ENCODE results near the gene HOXA3.
A peak's percentile ranks its signal among the peaks of the same experiment; 100 is the strongest.

The HOXA3 gene

DNA sequence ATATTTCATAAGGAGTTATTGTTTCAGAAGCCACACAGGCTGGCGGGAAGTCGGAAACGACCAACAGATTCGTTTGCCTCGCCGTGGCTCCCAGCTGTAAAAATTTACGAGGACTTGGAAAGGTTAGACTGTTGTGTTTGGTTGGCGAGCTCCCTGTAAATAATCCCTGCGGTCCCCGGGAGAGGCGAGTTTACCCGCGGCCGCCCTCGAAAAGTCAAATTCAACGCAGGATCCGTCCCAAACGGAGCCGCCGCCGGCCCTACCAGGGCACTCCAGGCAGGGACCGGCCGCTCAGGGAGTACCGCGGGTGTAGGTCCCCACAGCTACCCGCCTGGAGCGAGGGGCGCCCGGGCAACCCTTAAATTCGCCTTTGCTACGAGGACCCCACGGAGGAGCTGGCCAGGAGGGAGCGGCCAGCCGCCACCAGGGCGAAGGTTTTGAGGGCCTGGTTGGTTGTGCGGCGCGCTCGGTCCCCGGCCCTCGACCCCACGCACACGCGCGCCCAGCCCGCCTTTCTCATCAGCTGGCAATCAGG is 13.7 kb upstream of the HOXA3 start:
- no peak for DNase-seq (ENCODE audit: low read depth)

DNA sequence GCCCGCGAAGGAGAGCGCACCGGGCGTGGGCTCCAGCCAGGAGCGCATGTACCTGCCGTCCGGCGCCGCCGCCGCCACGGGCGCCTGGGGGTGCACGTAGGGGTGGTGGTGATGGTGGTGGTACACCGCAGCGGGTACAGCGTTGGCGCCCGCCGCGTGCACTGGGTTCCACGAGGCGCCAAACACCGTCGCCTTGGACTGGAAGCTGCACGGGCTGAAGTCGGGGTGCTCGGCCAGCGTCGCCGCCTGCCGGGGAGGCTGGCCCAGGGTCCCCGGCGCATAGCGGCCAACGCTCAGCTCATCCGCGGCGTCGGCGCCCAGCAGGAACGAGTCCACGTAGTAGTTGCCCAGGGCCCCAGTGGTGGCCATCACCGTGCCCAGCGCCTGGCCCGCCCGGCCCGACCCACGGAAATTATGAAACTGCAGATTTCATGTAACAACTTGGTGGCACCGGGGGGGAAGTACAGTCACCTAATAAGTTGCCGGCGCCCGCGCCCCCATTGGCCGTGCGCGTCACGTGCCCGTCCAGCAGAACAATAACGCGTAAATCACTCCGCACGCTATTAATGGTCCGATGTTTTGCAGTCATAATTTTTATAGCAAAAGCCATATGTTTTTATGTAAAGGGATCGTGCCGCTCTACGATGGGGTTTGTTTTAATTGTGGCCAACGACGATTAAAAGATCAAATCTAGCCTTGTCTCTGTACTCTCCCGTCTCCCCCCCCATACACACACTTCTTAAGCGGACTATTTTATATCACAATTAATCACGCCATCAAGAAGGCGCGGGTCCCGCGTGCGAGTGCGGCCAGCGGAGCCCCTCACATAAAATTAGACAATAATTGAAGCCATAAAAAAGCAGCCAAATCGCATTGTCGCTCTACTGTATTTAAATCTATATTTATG is 13.0 kb upstream of the HOXA3 start, which contains the start of gene HOXA9:
HOXA9 (minus strand) TSS at position 449 of the 907 bp plus-strand sequence; CDS start at position 369, 80 bp downstream.
- no peak for DNase-seq (ENCODE audit: low read depth)

DNA sequence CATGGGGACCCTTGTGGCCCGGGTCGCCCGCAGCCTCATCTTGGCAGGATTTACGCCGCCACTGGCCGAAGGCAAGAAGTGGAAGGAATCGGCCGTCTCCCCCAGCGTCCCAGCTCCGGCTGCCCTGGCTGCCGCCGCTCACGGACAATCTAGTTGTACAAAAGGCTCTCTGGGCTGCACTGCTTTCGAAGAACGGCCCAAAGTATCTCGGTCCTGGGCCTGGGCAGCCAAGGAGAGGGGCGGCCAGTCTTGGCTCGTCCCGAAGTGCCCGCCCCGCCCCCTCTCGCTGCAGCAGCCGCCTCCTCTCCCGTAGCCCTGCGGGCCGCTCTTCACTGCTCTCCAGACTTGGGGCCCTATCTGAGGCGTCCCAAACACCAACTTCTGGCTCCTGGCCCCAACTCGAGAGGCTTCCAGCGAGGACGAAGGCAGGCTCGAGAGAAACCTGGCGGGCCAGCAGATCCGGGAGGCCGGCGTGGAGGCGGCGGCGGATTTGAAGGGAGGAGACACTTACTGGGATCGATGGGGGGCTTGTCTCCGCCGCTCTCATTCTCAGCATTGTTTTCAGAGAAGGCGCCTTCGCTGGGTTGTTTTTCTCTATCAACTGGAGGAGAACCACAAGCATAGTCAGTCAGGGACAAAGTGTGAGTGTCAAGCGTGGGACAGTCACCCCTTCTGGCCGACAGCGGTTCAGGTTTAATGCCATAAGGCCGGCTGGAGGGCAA is 12.1 kb upstream of the HOXA3 start:
- no peak for DNase-seq (ENCODE audit: low read depth)

DNA sequence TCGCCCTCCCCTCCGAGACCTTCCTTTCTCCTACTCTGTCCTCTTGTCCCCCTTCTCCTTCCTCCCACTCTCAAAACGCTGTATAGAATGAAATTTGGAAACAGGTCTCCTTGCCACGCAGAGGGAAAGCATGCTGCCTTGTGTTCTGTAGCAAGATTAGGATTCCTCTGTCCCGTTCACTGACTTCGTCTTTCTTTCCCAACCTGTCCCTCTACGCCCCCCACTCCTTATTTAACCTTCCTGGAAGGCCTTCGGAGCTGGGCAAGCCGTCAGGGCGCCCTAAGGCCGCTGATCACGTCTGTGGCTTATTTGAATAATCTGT is 11.6 kb upstream of the HOXA3 start:
- DNase-seq (ENCODE audit: low read depth), result no peak

DNA sequence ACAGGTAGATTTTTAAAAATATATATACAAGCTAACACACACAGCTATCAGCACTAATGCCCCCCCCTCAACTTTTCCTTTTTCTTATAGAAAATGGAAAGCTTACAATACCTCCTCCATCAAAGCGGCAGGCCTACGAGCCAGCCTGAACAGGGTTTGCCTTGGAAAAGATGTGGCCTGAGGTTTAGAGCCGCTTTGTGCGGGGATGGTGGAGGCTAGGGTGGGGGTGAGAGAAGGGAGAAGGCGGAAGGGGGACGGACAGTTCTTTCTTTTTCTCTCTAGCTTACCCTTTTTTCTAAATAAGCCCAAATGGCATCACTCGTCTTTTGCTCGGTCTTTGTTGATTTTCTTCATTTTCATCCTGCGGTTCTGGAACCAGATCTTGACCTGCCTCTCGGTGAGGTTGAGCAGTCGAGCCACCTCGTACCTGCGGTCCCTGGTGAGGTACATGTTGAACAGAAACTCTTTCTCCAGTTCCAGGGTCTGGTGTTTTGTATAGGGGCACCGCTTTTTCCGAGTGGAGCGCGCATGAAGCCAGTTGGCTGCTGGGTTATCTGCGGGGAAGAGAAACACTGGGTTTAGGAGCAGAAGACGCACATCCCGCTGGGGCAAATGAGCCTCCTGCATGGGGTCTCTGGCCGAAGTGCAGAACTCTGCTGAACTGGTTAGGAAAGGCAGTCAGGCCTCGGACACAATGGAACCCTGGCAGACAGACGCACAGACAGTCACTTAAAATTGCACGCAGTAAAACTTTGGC is 11.1 kb upstream of the HOXA3 start:
- DNase-seq (ENCODE audit: low read depth), result no peak

DNA sequence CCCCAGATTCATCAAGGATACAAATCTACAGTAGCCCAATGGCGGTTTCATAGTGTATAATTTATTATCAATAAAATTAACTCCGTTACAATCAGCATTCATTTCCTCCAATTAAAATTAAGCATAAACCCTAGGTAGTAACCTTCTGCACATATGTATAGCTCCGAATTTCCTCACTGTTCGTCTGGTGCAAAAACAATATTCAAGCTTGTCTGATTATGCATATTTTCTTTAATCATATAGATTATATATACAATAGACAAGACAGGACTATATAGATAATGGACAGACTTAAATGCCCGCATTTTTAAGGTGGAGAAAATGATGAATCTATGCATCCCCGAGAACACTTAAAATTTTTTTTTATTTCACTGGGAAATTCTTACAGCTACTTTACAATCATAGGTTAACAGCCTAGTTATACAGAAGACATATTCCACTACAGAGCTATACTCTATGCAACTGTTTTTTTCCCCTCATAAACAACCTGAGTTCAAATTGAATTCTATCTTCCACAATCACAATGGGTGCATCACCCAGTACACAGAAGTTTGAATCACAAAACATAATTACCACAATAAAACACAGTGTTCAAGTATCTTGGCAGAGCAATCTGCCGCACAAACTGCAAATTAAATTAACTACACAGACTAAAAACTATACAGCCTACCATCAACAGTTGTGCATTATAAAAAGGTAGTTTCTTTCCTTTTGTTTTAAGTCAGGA is 10.3 kb upstream of the HOXA3 start:
- no peak for DNase-seq (ENCODE audit: low read depth)

DNA sequence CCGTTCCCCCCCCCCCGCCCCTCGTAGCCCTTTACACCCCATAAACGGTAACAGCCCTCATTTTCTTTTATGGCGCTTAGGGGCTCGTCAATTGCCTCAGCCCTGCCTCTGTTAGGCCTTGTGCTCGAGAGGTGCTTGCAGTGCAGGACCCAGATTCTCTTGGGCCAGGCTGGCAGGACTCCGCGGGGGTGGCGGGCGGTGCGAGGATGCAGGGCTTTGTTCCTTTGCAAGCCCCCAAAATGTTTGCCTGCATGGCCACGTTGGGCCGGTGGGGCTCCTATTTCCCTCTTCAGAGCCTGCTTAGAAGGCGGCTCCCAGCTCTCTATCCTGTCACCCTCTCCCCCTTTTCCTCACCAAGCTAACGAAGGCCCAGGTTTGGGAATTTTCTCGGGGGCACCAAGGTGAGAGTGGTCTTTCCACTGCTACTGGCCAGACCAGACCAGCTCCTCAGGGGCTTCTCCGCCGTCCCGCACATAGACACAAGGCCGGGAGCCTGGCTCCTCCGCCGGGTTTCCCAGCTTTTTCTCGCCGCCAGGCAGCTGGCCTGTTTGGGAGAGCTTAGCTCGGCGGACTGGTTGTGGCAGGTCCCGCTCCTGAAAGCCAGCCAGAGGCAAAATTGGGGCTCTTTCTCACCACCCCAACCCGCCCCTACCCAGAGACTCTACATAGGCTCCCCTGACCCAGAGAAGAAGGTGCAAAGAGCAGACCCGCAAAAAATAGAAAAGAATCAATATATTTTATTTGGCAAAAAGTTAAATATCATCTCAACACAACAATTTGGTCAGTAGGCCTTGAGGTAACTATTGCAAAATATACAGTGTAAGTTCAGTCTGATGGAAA is 9.6 kb upstream of the HOXA3 start:
- DNase-seq (ENCODE audit: low read depth), result no peak

DNA sequence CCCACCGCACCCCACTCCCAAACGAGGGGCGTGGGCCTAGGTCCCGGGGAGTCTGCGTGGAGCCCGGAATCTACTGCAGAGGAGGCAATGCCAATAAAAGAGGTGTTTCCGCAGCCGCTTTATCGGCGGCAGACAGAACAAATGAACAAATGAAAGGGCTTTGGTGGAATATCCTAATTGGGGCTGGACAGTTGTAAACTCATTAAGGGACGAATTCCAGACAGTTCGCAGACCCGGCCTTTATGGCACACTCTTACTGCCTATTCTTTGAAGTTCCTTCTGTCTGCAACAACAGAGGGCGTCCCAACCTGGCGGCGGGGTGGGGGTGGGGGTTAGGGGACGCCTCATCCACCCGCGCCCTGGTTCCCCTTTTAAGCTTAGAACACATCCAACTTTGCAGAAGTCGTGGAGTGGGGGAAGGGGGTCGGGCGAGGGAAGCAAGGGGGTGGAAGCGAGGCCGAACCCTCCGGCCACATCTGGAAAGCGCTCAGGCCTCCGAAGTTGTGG is 8.9 kb upstream of the HOXA3 start:
- no peak for DNase-seq (ENCODE audit: low read depth)

DNA sequence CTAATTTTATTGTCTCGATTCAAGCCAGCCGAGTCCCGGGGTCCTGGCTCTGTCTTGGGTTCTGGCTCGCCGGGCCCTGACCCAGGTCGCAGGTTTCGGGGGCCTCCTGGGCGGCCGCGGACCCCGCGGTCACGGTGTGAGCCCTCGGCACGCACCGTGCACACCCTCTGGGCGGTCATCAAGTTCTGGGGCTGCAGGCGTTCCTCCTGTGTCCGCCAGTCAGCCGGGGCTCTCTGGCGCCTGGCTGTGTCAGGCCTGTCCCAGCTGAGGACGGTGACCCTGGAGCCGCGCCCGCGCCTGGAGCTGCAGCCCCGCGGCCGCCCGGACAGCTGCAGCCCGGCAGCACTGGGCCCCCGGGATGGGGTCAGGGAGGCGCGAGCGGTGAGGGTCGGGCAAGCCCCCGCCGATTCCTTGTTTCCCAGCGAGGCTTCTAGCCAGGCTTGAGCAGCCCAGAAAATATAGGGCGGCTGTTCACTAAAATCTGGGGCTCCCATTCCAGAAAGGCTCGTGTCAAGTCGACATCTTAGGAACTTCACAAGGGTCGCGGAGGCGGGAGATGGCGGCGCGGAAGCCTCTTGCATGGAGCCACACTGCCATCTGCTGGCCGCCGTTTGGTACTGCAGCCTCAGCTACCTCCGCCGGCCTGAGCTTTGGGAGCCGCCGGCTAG is 8.3 kb upstream of the HOXA3 start:
- peak; percentile 81 for DNase-seq (ENCODE audit: low read depth)

DNA sequence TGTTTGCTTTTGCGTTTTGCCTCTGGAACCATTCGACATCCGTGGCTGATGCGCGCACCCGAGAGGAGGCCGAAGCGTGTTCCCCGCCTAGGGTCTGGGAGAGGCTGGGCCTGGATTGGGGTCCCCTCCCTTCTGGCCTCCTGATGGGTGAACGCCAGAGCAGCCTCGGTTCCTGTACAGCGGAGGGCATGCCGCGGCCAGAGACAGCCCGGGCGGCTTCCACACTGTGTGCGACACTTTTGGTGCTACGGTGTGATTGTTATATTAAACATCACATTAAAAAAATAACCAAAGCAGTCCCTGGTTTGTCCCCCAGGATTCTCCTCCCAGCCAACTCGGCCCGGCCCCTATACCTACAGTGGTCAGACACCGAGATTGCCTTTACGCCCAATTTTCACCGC is 7.8 kb upstream of the HOXA3 start:
- DNase-seq (ENCODE audit: low read depth), result no peak

DNA sequence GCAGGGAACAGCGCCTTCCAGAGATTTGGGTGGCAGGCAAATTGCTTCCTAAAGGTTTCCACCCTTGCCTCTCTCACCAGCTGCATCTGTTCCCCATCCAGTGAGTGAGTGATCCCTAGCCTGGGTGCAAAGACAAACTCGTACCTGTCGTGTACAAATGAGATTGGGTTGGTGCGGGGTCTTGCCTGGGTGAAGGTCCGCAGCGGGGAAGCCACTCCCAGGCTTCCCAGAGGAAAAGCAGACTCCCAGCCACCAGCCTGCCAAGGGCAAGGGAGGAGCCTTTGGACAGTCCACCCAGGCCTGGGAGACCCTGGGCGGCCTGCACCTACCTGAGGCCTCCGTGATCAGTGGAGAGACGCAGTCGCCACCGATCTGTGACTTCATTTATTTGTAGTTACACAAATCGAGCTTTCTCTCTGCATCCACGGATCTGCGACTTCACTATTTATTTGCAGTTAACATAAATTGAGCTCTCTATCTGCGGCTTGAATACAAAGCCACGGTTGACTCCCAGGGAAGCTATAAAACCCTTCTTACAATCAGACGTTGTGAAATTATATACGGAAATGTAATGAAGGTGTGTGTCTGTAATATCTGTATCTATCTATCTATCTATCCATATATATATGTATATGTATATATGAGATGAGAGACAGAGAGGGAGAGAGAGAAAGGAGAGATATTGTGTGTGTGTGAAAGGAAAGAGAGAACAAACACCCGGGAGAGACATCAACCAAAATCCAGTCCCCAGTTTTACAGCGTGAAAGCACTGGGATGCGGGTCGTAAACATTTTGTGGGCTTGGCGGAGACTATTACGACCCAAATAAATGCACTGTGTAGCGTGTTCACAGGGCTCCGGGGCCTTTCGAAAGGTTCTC is 7.1 kb upstream of the HOXA3 start:
- no peak for DNase-seq (ENCODE audit: low read depth)

DNA sequence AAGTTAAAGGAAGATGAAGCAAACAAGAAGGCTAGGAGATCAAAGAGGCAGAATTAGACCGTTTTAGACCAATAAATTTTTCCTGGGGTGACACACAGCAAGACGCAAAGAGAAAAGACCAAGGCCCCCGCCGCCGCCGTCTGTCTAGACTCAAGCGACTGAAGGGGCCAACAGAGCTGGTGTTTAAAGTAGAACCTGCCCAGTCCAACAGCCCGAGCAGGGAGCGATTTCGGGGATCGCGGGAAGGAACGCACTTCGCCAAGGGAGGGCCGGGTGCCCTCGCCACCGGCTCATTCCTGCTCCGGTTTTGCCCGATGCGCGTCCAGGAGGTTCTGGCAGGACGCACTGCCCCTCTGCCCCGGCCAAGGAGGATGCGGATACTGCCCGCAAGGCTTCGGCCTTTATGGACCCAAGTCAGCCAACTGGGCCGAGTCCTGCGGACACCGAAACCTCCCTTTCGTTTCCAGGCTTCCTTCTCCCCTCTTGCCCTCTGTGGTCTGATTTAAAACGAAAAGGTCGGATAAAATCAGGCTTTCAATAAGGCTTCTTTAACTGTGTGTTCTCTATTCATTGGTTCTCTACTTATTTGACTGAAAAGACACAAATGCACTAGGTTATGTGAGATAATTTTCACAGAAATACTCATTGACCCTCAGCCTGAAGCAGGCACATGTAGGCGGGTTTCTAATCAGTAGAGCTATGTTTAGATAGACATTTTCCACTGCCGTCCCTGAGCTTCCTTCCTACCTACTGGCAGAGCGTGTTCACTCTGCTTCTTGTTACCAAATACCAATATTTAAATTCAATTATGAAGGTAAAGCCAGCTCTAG is 6.3 kb upstream of the HOXA3 start:
- no peak for DNase-seq (ENCODE audit: low read depth)

DNA sequence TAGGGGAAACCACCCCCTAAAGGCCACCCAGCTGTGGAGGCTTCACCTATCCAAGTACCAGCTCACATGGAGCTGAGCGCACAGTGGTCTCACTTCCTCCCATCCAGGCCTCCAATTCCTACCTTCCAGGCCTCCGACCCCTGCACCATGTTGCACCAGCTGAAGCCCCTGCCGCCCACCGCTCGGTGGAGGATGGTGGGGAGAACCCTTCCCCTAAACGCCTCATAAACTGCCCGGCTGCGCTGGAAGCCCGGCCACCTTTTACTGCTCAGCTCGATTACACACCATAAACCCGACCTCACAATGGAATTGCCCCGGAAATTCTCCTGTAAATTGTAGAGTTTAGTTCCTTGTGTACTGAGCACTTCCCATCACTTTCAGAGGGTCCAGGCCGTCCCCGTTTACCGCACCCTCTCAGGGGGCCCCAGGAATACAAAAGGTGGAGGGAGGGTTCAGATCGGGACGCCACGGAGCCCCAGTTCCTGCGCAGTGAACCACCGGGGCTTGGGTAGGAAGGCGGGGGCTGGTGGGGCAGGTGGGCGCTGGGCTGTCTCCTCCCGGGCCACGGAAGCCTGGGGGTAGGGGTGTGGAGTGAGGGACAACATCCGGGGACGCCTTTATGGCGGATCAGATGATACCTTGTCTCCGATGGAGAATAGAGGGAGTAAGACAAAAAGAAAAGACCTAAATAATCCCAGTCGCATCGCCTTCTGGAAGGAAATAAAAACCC is 5.5 kb upstream of the HOXA3 start:
- DNase-seq (ENCODE audit: low read depth), result no peak

DNA sequence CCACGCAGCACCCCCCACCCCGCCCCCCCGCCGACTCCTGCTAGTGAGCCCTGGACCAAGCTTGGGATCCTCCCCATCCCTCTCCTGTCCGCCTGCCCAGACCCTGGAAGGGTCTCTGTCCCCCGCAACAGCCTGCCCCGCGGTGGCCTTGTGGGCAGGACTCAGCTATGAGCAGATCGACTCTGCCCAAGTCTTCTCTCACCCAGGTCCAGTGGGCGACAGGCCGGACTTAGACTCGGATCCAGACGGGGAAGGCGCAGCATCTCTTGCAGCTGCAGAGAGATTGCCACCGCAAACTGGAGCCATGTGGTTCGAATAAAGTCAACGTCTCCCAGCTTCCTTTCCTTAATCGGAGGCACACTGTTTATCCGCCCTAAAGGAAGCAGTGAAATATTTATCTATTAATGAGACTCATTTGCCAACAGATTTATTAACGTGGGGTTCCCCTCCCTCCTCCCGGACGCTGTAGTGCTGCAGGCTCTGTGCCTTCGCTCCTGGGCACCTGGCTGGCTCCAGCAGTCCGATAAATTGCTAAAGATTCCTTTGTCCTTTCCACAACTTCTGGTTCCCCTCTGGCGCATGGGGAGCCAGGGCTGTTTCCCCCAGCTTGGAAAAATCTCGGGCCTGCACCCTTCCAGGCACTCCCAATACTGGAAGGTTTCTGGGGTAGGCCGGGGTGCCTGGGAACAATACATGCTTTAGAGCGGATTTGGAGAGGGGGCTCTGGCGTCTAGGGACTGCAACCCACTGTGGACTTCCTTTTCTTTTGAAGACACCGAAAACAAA is 4.7 kb upstream of the HOXA3 start:
- DNase-seq (ENCODE audit: low read depth), result no peak

DNA sequence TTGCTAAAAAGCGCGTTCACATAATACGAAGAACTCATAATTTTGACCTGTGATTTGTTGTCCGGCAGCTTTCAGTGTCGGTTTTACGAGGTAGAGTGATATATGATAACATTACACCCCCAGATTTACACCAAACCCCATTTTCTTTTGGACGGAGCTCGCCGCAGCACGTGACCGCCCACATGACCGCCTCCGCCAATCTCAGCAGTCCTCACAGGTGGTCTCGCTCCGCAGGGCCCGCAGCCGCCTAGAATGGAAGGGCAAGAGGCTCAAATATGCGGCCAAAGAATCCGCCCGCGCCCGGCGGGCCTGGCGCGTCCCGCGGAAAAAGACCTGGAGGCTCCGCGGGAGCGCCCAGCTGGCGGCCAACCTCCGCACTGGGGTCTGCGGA is 4.1 kb upstream of the HOXA3 start, which contains the start of gene HOXA7:
HOXA7 (minus strand) TSS at position 168 of the 391 bp plus-strand sequence; CDS start at position 38, 130 bp downstream.
- no peak for DNase-seq (ENCODE audit: low read depth)

DNA sequence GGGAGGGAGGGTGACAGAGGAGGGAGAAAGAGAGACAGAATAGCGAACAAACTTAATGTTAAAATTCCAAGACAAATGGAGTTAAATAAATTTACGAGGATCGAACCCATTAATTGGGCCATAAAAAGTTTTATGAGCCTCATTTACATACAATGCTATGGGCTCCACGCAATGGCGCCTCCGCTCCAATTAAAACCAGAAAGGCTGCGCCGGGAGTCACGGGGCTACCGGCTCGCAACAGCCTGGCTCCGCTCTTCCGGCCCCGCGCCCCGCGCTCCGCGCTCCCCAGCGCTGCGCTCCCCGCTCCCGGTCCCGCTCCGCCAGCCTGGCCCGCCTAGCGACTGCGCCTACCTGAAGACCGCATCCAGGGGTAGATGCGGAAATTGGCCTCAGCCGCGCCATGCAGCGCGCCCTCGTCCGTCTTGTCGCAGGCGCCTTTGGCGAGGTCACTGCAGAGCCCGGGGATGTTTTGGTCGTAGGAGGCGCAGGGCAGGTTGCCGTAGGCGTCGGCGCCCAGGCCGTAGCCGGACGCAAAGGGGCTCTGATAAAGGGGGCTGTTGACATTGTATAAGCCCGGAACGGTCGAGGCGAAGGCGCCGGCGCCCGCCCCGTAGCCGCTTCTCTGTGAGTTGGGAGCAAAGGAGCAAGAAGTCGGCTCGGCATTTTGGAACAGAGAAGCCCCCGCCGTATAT is 3.6 kb upstream of the HOXA3 start:
- no peak for DNase-seq (ENCODE audit: low read depth)

All from activated gamma-delta T cell treated with anti-CD3 and anti-CD28 coated beads, Interleukin-2, amount 50 U/mL, for 16 hours (primary cell).